ENCODE data around the gene GSTP1. TPM values are rescaled to one million over a fixed set of nuclear protein-coding genes. Genes with fewer than 3 reads are reported as not detected.
"Not testable (repeated sequence)": the region's sequence is repeated elsewhere in the genome, so short reads cannot be mapped to it uniquely, and the experiment has no call there.

The GSTP1 gene
- total RNA-seq, 1 experiment from 2014 or later, result 1,799 TPM

DNA sequence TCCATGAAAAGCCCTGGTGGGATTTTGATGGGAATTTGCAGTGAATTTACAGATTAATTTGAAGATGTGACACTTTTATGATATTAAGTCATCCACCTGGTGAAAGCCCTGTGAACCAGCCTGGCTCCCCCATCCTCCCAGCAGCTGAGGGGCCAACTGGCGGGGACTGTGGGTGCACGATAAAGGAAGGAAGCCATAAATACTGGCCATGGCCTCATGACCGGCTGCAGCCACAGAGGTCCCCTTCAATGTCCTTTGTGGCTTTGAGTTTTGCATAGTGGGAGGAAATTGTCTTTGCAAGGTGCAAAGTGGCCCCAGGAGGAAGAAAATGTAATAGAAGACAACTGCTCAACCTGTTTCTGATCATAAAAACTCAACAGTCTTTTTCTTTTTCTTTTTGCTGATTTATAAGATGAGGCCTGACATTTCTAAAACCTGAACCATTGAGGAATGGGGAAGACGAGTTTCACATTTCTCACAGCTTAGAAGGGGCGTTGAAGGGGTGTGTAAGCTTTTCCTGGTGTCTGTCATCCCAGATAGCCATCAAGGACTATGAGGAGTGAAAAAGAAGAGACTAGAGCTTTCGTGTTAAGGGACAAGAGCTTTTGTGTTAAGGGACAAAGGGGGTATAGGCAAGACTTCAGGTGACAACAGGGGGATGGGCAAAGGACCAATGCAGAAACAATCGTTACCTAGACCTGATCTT is 16.9 kb downstream of the GSTP1 start:
- no TSS peak for BruUV-seq (replicated peaks)
- Mint-ChIP-seq H3K4me3 (ENCODE audit: unreplicated experiment) (no peak overlapping the region), H3K4me1 (ENCODE audit: low read depth, unreplicated experiment) (no peaks in the 10 kb centered on the region), H3K36me3 (ENCODE audit: insufficient read depth, unreplicated experiment) (no peaks in the 10 kb centered on the region), H3K27ac (ENCODE audit: unreplicated experiment) (no peak overlapping the region), H3K9me3 (ENCODE audit: unreplicated experiment) (peaks cover 10% of the 10 kb centered on the region), H3K27me3 (ENCODE audit: insufficient read depth, unreplicated experiment) (no peaks in the 10 kb centered on the region)
- ChIA-PET CTCF (no interaction called here), POLR2A (no interaction called here)
- TF ChIP-seq, protein P1, sequence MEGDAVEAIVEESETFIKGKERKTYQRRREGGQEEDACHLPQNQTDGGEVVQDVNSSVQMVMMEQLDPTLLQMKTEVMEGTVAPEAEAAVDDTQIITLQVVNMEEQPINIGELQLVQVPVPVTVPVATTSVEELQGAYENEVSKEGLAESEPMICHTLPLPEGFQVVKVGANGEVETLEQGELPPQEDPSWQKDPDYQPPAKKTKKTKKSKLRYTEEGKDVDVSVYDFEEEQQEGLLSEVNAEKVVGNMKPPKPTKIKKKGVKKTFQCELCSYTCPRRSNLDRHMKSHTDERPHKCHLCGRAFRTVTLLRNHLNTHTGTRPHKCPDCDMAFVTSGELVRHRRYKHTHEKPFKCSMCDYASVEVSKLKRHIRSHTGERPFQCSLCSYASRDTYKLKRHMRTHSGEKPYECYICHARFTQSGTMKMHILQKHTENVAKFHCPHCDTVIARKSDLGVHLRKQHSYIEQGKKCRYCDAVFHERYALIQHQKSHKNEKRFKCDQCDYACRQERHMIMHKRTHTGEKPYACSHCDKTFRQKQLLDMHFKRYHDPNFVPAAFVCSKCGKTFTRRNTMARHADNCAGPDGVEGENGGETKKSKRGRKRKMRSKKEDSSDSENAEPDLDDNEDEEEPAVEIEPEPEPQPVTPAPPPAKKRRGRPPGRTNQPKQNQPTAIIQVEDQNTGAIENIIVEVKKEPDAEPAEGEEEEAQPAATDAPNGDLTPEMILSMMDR (IDR thresholded peaks at IDR 0.05; ENCODE audit: insufficient read depth in 1 of 2, low read depth in 1 of 2, low read length in 1 of 2, severe bottlenecking in 1 of 2, unreplicated experiment in 1 of 2), result no peak
- Histone ChIP-seq H3K36me3 (ENCODE audit: control insufficient read depth, insufficient read depth, low read length) (no peaks in the 10 kb centered on the region), H3K9me3 (peaks cover 14% of the 10 kb centered on the region), H3K4me1 (no peaks in the 10 kb centered on the region; the same call in 1 of the 2 replicates), H3K4me3 (ENCODE audit: low read depth, low read length) (no peak overlapping the region), H3K27me3 (replicated peaks; ENCODE audit: control insufficient read depth, insufficient read depth, low read length) (no peaks in the 10 kb centered on the region; the same call in 1 of the 2 replicates)
- intact Hi-C loops (cut with micrococcal nuclease; ENCODE audit: unreplicated experiment), result no loop called here
- no peak for DNase-seq

DNA sequence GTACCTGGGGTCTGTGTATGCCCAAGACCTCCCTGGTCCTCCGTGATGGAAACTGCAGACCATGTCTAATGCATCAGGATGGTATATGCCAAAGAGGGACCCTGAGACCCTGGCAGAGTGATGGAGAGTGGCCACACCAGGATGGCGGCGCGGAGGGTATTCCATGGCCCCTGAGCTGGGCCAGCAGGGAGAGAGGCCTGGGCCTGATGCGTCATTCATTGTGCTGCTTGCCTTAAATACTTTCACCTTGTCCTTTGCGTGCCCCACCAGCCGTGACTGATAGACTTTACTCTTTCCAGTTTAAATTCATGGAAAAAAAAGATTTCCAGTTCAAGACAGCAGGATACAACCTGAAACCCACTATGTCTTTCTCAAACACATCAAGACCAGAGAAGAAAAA is 17.5 kb downstream of the GSTP1 start:
- intact Hi-C loops (cut with micrococcal nuclease; ENCODE audit: unreplicated experiment), result no loop called here
- Histone ChIP-seq H3K27me3 (replicated peaks; ENCODE audit: control insufficient read depth, insufficient read depth, low read length) (no peaks in the 10 kb centered on the region; the same call in 1 of the 2 replicates), H3K9me3 (peaks cover 14% of the 10 kb centered on the region), H3K4me1 (peaks cover 3% of the 10 kb centered on the region; the same call in 1 of the 2 replicates), H3K36me3 (ENCODE audit: control insufficient read depth, insufficient read depth, low read length) (no peaks in the 10 kb centered on the region), H3K4me3 (ENCODE audit: low read depth, low read length) (no peak overlapping the region)
- no TSS peak for BruUV-seq (replicated peaks)
- H3K36me3 Mint-ChIP-seq (ENCODE audit: insufficient read depth, unreplicated experiment), result no peaks in the 10 kb centered on the region
- no peak overlapping the region for H3K27ac Mint-ChIP-seq (ENCODE audit: unreplicated experiment)
- TF ChIP-seq, protein P1 (IDR thresholded peaks at IDR 0.05; ENCODE audit: insufficient read depth in 1 of 2, low read depth in 1 of 2, low read length in 1 of 2, severe bottlenecking in 1 of 2, unreplicated experiment in 1 of 2), result no peak
- ChIA-PET POLR2A (no interaction called here), CTCF (no interaction called here)
- DNase-seq, result no peak
- H3K4me3 Mint-ChIP-seq (ENCODE audit: unreplicated experiment), result no peak overlapping the region
- H3K27me3 Mint-ChIP-seq (ENCODE audit: insufficient read depth, unreplicated experiment), result no peaks in the 10 kb centered on the region
- H3K9me3 Mint-ChIP-seq (ENCODE audit: unreplicated experiment), result peaks cover 10% of the 10 kb centered on the region
- no peaks in the 10 kb centered on the region for H3K4me1 Mint-ChIP-seq (ENCODE audit: low read depth, unreplicated experiment)

DNA sequence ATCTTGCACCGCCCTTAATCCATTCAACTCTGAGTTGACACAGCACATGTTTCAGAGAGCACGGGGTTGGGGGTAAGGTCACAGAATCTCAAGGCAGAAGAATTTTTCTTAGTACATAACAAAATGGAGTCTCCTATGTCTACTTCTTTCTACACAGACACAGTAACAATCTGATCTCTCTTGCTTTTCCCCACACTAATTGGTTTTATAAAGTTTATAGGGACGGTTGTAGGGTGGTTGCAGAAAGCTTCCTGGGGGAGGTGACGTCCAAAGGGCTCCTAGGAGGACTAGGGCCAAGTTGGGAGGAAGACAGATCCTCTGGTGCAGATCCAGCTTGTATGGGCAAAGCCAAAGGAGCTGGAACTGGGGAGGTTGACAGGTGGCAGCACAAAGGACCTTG is 20.5 kb downstream of the GSTP1 start:
- H3K27me3 ChIP-seq (replicated peaks; ENCODE audit: control insufficient read depth, insufficient read depth, low read length); H3K9me3 ChIP-seq; H3K36me3 ChIP-seq (ENCODE audit: control insufficient read depth, insufficient read depth, low read length); H3K27me3 Mint-ChIP-seq (ENCODE audit: insufficient read depth, unreplicated experiment); CTCF ChIA-PET; H3K4me1 Mint-ChIP-seq (ENCODE audit: low read depth, unreplicated experiment); H3K27ac Mint-ChIP-seq (ENCODE audit: unreplicated experiment); H3K4me3 ChIP-seq (ENCODE audit: low read depth, low read length); BruUV-seq (replicated peaks); H3K4me3 Mint-ChIP-seq (ENCODE audit: unreplicated experiment); intact Hi-C loops (cut with micrococcal nuclease; ENCODE audit: unreplicated experiment); DNase-seq; H3K9me3 Mint-ChIP-seq (ENCODE audit: unreplicated experiment); POLR2A ChIA-PET: not testable (repeated sequence)
- H3K36me3 Mint-ChIP-seq (ENCODE audit: insufficient read depth, unreplicated experiment), result peaks cover 14% of the 10 kb centered on the region
- peaks cover 10% of the 10 kb centered on the region; the same call in 1 of the 2 replicates for H3K4me1 ChIP-seq

Data from Caco-2 (cell line).